PC-3 (cell line): Measurements from ENCODE around the gene PDZRN4. TPM values are rescaled to one million over a fixed set of nuclear protein-coding genes. Genes with fewer than 3 reads are reported as not detected.

Source experiments
- ATAC-seq: fragments of 200-7000 bp; cut with Tn5 transposase; 2 replicates; pipeline ENCODE4 v1.9.1; 2020; ENCODE audit warnings: mild to moderate bottlenecking, moderate library complexity
- BruUV-seq: library from RNA; stranded (reverse); fragments of 400-500 nt; replicated peaks from 2 replicates; lab custom pipeline; 2021; lab: Mats Ljungman, UMichigan
- CTCF ChIA-PET: fragments of 300-600 bp; sonication (Branson Sonifier 250); formaldehyde crosslinking; loops from one replicate; lab custom pipeline; 2022; ENCODE audit warnings: antibody characterized with exemption; lab: Charles Lee
- POLR2A ChIA-PET: fragments of 300-600 bp; sonication (Branson Sonifier 250); formaldehyde crosslinking; loops from one replicate; lab custom pipeline; 2022; ENCODE audit warnings: antibody characterized with exemption; ENCODE audit not compliant: unreplicated experiment; lab: Charles Lee
- DNase-seq: peaks from one replicate; pipeline ENCODE4 v3.0.0-alpha.2; 2015
- H2AFZ ChIP-seq: fragments of 300-600 bp; sonication (generic); 2 replicates; pipeline ENCODE4 v1.6.0; 2016; ENCODE audit warnings: antibody characterized with exemption, low read length
- H3F3A ChIP-seq: fragments of 300-600 bp; sonication (generic); one replicate; pipeline ENCODE4 v1.6.0; 2017; ENCODE audit warnings: antibody characterized with exemption, low read length, control low read depth, mild to moderate bottlenecking; ENCODE audit not compliant: unreplicated experiment
- H3K27ac ChIP-seq: fragments of 300-600 bp; sonication (generic); 2 replicates; pipeline ENCODE4 v1.5.1; 2016; ENCODE audit warnings: mild to moderate bottlenecking, low read length
- H3K27me3 ChIP-seq: fragments of 300-600 bp; sonication (generic); 2 replicates; pipeline ENCODE4 v1.6.1; 2016; ENCODE audit warnings: low read length, mixed read lengths
- H3K36me3 ChIP-seq: fragments of 300-600 bp; sonication (generic); 2 replicates; pipeline ENCODE4 v1.6.1; 2016; ENCODE audit warnings: low read depth, mixed run types, low read length, mixed read lengths
- H3K4me1 ChIP-seq: fragments of 300-600 bp; sonication (generic); 2 replicates; pipeline ENCODE4 v1.5.1; 2016; ENCODE audit warnings: low read length; ENCODE audit not compliant: insufficient read depth
- H3K4me2 ChIP-seq: fragments of 300-600 bp; sonication (generic); 2 replicates; pipeline ENCODE4 v1.6.0; 2016; ENCODE audit warnings: low read length
- H3K4me3 ChIP-seq: fragments of 300-600 bp; sonication (generic); 2 replicates; pipeline ENCODE4 v1.5.1; 2016; ENCODE audit warnings: mild to moderate bottlenecking, low read length, mixed read lengths
- H3K79me2 ChIP-seq: fragments of 300-600 bp; sonication (generic); 2 replicates; pipeline ENCODE4 v1.6.1; 2017; ENCODE audit warnings: low read length, mixed read lengths
- H3K9ac ChIP-seq: fragments of 300-600 bp; sonication (generic); 2 replicates; pipeline ENCODE4 v1.6.0; 2016; ENCODE audit warnings: mild to moderate bottlenecking, low read length
- H3K9me2 ChIP-seq: fragments of 300-600 bp; sonication (generic); replicated peaks from 2 replicates; pipeline ENCODE4 v1.6.1; 2016; ENCODE audit warnings: mixed run types, low read length, mixed read lengths
- H3K9me3 ChIP-seq: fragments of 300-600 bp; sonication (generic); 2 replicates; pipeline ENCODE4 v1.6.1; 2016; ENCODE audit warnings: low read length, mixed read lengths
- H4K20me1 ChIP-seq: fragments of 300-600 bp; sonication (generic); 2 replicates; pipeline ENCODE4 v1.6.1; 2016; ENCODE audit warnings: low read length, mixed read lengths
- CTCF ChIP-seq: fragments of 300-600 bp; sonication (generic); conservative IDR thresholded peaks from 2 replicates; pipeline ENCODE4 v1.5.1; 2017; ENCODE audit warnings: antibody characterized with exemption, low read depth, mild to moderate bottlenecking, low read length
- EZH2 ChIP-seq: fragments of 300-600 bp; sonication (generic); IDR thresholded peaks from one replicate; pipeline ENCODE4 v1.6.1; 2017; ENCODE audit warnings: antibody characterized with exemption, mild to moderate bottlenecking, low read length; ENCODE audit not compliant: unreplicated experiment
- EZH2phosphoT487 ChIP-seq: fragments of 300-600 bp; sonication (generic); IDR thresholded peaks from 2 replicates; pipeline ENCODE4 v1.6.1; 2018; ENCODE audit warnings: mild to moderate bottlenecking, antibody characterized with exemption, low read length, borderline replicate concordance
- intact Hi-C: fragments of 100-400 bp; cut with micrococcal nuclease; formaldehyde crosslinking; loops from 2 replicates; pipeline ENCODE4 v1.9.0; 2023
- total RNA-seq: library from RNA; depleted of rRNA; stranded (reverse); fragments of >200 nt; gene quantifications from 2 replicates; pipeline ENCODE4 v1.2.3, GENCODE V29; 2014

Gene PDZRN4
- total RNA-seq, 1 experiment from 2014 or later: not detected

- Histone ChIP-seq H3K4me2 (no peak overlapping the region), H4K20me1 (no peaks in the 10 kb centered on the region), H3K9me3 (no peaks in the 10 kb centered on the region), H3K79me2 (no peaks in the 10 kb centered on the region), H3K36me3 (no peaks in the 10 kb centered on the region), H3K9me2 (no peaks in the 10 kb centered on the region), H3K27me3 (peaks cover 6% of the 10 kb centered on the region), H3F3A (no peaks in the 10 kb centered on the region), H3K4me3 (no peak overlapping the region), H3K4me1 (no peaks in the 10 kb centered on the region), H2AFZ (no peak overlapping the region), H3K27ac (no peak overlapping the region), H3K9ac (no peak overlapping the region)
- DNase-seq (no peak), ATAC-seq (no peak)
- ChIA-PET POLR2A (no interaction called here), CTCF (no interaction called here)
- intact Hi-C loops: no loop called here
- BruUV-seq: no TSS peak
- TF ChIP-seq EZH2phosphoT487: no peak
These were observed 369.2 kb downstream of the PDZRN4 start for GRCh38 chr12:41557344-41557743.

- no peak overlapping the region for H3K4me3 ChIP-seq
- H3F3A ChIP-seq: no peaks in the 10 kb centered on the region
- CTCF ChIA-PET: no interaction called here
- no peaks in the 10 kb centered on the region for H3K79me2 ChIP-seq
- no TSS peak for BruUV-seq
- H3K27me3 ChIP-seq: no peaks in the 10 kb centered on the region; the same call in 1 of the 2 replicates
- intact Hi-C loops: no loop called here
- DNase-seq (no peak), ATAC-seq (no peak)
- no peaks in the 10 kb centered on the region for H3K36me3 ChIP-seq
- no peak overlapping the region for H3K4me2 ChIP-seq
- no peaks in the 10 kb centered on the region for H3K9me2 ChIP-seq
- POLR2A ChIA-PET: no interaction called here
- no peaks in the 10 kb centered on the region for H3K4me1 ChIP-seq
- no peak for TF ChIP-seq CTCF
- no peak for TF ChIP-seq EZH2
- no peak for TF ChIP-seq EZH2phosphoT487
- no peak overlapping the region for H3K27ac ChIP-seq
- no peaks in the 10 kb centered on the region for H4K20me1 ChIP-seq
- H2AFZ ChIP-seq: no peak overlapping the region
- H3K9me3 ChIP-seq: no peaks in the 10 kb centered on the region
- no peak overlapping the region for H3K9ac ChIP-seq
These were observed 370.6 kb downstream of the PDZRN4 start for GRCh38 chr12:41558671-41559070.

- no peaks in the 10 kb centered on the region for H3K9me3 ChIP-seq
- no peak overlapping the region for H3K27ac ChIP-seq
- CTCF ChIA-PET: no interaction called here
- no peaks in the 10 kb centered on the region for H3K36me3 ChIP-seq
- H3K4me3 ChIP-seq: no peak overlapping the region
- peaks cover 9% of the 10 kb centered on the region; the same call in 1 of the 2 replicates for H3K27me3 ChIP-seq
- H3K9ac ChIP-seq: no peak overlapping the region
- no peaks in the 10 kb centered on the region for H3K79me2 ChIP-seq
- POLR2A ChIA-PET: no interaction called here
- no peaks in the 10 kb centered on the region for H3K9me2 ChIP-seq
- intact Hi-C loops: no loop called here
- no peak overlapping the region for H3K4me2 ChIP-seq
- no peaks in the 10 kb centered on the region for H4K20me1 ChIP-seq
- H3K4me1 ChIP-seq: no peaks in the 10 kb centered on the region
- DNase-seq (no peak), ATAC-seq (no peak)
- TF ChIP-seq EZH2phosphoT487: no peak
- TF ChIP-seq CTCF: no peak
- no peak for TF ChIP-seq EZH2
- BruUV-seq: no TSS peak
- H2AFZ ChIP-seq: no peak overlapping the region
- no peaks in the 10 kb centered on the region for H3F3A ChIP-seq
These were observed 374.9 kb downstream of the PDZRN4 start for GRCh38 chr12:41563051-41563450.
